HG02938 (cell line): Measurements from ENCODE around the gene MEAK7.

ENCODE experiments used
- ATAC-seq: cut with Tn5 transposase; IDR thresholded peaks from one replicate; pipeline ENCODE4 v1.9.1; 2021; ENCODE audit warnings: mild to moderate bottlenecking, moderate library complexity; ENCODE audit not compliant: unreplicated experiment

Gene MEAK7, protein sequence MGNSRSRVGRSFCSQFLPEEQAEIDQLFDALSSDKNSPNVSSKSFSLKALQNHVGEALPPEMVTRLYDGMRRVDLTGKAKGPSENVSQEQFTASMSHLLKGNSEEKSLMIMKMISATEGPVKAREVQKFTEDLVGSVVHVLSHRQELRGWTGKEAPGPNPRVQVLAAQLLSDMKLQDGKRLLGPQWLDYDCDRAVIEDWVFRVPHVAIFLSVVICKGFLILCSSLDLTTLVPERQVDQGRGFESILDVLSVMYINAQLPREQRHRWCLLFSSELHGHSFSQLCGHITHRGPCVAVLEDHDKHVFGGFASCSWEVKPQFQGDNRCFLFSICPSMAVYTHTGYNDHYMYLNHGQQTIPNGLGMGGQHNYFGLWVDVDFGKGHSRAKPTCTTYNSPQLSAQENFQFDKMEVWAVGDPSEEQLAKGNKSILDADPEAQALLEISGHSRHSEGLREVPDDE

DNA sequence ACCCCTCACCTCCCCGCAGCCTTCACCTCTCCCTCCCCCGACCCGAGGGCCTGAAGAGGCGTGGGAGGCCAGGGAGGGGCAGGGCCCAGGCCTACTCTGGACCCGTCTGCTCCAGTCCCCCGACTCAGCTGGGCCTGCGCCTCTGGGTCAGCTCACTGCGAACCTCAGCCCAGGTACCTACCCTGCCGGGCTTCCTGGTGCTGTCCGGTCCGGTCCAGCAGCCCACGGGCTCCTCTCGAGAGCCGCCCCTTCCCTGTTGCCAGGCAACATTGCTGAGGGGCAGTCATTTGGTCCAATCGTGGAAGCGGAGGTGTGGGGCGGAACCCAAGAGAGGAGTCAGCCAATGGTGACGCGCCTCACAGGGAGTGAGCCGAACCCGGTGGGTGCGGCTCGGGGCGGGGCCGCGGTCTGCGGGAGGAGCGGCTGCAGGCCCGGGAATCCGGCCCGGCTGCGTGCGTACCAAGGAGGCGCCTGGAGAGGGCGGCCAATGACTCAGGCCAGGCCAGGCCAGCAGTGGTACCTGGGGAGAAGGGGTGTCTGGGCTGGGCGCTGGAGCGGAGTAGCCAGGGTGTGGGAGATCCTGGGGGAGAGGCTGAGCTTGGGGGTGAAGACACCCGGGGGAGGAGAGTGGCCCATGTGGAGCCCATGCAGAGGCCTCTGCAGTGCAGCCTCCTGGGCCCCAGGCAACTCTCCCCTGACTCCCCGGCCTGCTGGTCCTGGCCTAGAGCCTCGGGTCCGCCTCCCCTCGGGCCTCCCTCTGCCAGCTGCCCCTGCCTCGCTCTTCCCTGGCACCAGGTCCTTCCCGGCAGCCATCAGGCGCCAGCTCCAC is at the start of gene MEAK7:
Gene MEAK7 (minus strand): TSS at position 240 of the 829 bp plus-strand sequence. CDS start 6,573 bp downstream, outside the sequence.
- ATAC-seq: peak; percentile 98

DNA sequence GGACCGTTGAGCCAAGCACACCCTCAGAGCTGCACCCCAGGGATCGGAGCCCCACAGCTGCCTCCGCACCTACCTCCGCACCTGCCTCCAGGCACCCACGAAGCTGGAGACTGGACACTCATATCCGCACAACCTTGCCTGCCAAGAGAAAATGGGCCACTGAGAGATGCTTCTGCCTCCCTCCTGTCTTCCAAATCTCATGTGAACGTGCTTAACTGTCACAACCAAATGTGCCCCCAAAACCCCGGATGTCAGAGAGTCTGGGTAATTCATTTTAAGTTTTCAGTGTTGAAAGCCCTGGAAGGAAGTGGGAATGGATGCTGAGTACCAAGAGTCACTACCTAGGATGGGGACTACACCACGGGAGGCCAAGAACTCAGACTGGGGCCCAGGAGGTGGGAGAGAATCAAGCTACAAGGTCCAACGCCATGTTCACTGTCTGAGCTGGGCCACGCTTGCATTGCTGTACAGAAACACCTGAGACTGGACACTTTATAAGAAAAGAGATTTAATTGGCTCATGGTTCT is 49.5 kb upstream of the MEAK7 start:
- ATAC-seq: no peak

DNA sequence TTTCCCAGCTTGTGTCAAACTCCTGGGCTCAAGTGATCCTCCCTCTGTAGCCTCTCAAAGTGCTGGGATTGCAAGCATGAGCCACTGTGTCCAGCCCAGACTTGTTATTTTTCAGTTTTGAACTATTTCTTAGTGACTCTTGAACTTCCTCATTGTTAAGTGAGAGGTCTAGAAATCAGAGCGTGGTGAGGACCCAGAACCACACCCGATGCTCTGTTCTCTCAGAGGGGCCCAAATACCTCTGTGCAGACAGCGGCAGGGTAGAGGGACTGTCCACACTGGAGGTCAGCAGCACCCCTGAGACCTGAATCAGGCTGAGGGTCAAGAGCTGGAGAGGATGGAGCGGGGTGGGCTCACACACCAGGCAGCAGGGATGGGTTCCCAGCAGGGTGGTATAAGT is 47.7 kb upstream of the MEAK7 start:
- ATAC-seq: no peak

DNA sequence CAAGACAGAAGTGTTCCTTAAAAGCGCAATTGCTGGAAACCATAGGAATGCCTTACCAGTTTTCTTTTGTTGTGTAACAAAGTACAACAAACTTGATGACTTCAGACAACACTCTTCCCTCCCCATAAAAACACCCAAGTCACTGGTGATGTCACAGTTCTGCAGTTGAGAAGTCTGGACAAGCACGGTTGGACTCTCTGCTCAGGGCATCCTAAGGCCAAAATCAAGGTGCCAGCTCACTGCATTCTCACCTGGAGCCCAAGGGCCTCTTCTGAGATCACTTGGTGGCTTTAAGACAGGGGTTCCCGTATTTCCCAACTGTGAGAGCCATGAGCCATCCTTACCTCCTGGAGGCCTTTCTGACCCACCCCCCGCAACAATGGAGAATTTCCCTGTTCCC is 45.6 kb upstream of the MEAK7 start:
- ATAC-seq: no peak

DNA sequence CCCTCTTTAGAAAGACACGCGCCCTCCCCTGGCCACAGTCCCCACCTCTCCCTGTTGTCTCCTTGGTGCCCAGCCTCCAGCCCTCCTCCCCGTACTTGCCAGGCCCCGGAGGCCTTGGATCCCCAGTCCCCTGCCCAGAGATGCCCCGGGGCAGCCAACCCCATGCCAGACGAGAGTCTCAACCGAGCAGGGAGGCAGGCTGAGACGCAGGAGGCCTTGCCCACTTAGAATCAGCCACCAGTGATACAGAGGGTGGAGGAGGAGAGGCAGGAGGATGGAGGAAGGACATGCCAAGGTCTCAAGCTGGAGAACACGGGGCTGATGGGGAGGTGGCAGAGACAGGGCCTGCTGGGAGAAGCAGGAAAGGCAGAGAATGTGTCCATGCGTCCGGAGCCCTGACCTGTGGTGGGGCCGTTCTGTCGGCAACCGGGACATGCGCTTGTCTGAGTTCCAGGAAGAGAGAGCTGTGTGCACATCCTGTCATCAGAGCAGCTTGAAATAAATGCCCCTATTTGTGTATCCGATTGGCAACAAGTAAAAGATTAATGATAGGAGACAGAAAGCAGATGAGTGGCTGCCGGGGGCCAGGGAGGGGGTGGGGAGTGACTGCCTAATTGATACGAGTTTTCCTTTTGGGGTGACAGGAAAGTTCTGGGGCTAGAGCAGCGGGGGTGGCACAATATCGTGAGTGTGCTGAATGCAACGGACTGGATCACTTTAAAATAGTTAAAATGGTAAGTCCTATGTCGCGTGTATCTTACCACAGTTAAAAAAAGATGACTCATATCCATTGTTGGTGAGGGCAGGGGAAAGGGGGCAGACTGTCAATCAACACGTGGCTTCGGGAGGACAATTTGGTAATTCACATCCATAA is 44.7 kb upstream of the MEAK7 start:
- ATAC-seq: no peak

DNA sequence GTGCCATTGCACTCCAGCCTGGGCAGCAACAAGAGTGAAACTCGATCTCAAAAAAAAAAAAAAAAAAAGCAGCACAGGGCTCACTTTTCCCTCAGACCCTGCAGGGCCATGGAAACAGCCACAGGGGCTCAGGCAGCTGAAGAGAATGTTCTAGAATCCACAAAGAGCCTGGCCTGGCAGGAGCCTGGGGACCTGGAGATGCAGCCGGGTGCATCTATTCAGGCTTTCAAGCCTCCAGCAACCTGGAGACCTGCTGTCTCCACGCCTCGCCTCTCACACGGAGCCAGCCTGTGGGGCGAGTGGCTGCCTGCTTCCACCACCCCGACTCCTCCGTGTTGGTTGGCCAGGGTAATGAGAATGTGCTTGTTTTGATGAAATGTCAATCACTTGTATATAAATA is 44.0 kb upstream of the MEAK7 start:
- no peak for ATAC-seq

DNA sequence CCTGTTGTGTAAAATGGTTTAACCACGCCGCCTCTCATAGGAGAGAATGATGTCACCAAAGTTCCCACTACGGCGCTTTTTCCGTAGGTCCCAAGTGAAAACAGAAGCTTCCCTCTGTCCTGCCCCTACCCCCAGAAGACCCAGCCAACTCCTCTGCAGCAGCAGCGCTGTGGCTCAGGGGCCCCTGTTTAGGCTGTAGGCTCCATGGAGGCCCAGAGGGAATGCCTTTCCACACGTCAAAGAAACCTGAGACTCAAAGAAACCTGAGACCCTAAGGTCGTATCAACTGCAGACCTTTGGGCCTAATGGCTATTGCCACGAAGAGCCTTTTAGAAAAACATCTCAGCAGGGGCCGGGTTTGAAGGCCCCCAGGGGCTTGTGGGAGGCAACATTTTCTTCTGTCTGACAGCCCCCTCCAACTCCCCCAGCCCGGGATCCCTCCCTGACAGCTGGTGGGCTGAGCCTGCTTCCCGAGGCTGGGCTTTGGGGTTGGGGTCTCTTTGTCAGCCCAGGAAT is 43.1 kb upstream of the MEAK7 start:
- ATAC-seq: no peak

DNA sequence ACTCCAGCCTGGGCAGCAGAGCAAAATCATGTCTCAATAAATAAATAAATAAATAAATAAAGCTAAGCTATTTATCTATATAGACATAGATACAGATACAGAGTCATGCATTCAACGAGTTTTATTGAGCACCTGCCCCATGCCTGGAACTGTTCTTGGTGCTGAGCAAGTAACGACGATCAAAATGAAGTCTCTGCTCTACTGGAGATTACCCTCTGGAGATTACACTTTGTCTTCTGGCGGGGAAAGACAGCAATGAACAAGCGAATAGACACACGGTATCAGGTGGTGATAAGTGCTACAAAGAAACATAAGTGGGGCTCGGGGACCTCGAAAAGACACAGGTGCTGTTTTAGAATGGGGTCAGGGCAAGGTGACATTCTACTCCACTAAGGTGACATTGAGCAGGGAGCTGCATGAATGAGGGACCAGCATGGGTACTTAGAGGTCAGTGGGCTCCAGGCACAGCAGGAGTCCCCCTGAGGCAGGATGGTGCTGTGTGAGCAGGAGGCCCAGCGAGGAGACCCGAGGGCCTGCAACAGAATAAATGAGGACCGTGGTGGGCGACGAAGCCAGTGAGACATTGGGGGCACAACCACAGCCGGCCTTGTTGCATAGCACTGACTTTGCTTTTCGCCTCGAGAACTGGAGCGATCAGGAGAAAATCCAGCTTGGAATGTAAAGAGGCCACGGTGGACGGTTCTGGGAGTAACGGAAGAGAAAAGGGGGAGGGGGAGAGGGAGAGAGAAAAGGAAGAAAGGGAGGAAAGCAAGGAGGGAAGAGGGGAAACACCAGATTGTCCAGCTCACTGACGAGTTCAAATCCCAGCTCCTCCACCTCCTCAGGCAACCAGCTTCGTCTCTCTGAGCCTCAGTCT is 42.4 kb upstream of the MEAK7 start:
- no peak for ATAC-seq

DNA sequence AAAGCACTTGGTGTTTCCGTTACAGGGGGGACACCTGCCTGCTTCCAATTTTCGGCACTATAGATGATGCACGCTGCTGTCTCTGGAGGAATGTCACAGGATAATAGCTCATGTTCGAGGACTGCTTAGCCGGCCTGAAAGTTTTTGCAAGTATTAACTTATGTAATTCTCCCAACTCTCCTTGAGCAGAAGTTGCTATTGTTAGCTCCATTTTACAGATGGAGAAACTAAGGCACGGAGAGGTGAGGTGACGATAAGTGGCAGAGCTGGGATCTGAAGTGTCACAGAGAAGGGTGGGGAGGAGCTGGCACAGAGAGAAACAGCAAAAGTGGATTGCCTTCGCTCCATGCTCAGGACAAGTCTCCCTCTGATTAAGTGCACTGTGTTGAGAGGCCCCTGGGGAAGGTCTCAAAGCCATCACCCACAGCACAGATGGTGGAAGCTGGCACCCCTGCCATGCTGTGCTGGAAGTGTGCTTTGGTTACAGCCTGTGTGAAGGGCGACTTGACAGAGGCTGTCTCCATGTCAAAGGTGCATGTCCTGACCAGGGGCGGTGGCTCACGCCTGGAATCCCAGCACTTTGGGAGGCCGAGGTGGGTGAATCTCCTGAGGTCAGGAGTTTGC is 40.8 kb upstream of the MEAK7 start:
- ATAC-seq: no peak

DNA sequence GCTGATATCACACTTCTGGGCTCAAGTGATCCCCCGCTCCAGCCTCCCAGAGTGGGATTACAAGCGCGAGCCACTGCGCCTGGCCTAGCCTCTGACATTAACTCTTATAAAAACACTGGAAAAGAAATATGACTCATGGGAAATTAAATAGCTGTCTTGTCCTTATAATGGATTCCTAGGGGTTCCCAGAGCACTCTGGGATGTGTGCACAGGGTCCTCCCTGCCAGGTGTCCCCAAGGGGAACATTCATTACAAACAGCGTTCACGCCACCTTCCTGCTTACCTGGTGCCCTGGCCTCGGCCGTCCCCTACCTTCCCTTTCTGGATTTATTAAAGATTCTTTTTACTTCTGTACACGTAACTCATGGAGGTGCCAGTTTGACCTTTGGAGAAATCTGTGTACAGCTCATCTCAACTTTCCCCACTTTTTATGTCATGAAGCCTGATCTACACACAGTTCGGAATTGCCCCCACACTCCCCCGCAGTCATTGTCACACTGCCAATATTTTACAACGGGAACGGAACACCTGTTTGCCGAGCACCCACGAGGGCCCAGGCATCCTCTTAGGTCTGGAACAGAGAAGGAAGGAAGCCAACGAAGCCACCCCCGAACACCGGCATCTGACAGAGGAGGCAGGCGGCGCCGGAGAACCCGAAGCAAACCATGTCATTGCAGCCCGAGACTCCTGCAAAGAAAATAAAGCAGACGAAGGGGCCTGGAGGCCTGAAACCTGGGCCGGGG is 39.7 kb upstream of the MEAK7 start:
- ATAC-seq: no peak

DNA sequence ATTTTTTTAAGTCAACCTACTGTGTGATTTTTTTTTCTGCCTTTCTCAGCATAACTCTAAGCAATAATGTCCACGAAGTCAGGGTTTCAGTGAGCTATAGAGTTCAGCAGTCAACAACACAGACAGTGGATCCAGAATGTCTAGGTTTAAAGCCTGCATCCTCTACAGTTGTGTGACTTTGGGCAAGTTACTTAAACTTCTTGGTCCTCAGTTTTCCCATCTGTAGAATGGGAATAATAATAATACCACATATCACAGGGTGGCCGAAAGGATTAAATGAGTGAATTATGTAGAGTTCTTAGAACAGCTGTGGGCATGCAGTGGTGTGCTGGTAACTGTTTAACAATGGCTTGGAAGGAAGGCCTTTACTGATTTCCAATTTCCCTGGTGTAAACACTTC is 38.8 kb upstream of the MEAK7 start:
- ATAC-seq: no peak

DNA sequence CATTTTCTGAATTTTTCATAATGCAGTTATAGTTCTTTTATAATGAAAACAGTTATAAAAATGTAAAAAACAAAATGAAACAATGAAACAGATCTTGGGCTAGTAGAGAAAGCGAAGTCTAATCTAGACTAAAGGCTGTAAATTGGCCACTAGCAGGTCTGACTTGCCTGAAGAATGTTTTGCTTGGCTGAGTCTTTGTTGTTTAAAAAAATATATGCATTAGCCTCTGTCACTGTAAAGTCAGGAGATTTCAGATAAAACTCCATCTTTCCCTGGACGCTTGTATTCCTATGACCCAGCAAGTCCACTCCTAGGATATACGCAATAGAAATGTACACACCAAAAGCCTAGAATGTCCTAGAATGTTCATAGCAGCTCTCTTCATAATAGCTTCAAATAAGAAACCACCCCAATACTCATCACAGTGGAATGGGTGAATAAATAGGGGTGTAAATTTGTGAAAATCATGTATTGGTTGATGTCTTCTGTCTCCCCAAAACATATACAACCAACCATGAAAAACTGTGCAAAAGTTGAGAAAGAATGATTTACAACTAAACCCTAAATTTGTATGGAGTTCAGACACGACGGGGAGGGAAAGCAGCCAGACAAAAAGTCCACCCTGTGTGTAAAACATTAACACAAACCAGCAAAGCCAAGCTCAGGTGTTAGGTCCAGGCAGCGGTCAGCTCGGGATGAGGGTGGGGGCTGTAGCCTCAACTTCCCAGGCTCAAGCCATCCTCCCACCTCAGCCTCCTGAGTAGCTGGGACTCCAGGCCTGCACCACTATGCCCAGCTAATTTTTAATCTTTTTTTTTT is 37.7 kb upstream of the MEAK7 start:
- ATAC-seq: no peak

DNA sequence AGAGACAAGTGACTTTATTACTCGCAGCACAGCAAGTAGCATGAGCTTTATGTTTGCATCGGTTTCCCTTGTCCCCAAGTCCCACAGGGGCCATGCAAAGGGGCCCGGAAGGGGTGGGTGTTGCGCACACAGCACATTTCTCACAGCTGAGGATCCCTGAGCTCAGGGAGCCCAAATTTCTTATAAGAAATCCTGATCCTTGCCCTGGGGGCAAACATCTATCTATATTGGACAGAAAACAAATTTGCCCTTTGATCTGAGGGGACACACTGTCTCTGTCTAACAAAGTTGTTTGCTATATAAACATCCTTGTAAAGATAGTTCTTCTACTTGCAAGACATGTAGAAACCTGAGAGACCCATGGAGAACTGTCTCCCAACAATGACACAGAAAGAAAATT is 35.7 kb upstream of the MEAK7 start:
- ATAC-seq: no peak

DNA sequence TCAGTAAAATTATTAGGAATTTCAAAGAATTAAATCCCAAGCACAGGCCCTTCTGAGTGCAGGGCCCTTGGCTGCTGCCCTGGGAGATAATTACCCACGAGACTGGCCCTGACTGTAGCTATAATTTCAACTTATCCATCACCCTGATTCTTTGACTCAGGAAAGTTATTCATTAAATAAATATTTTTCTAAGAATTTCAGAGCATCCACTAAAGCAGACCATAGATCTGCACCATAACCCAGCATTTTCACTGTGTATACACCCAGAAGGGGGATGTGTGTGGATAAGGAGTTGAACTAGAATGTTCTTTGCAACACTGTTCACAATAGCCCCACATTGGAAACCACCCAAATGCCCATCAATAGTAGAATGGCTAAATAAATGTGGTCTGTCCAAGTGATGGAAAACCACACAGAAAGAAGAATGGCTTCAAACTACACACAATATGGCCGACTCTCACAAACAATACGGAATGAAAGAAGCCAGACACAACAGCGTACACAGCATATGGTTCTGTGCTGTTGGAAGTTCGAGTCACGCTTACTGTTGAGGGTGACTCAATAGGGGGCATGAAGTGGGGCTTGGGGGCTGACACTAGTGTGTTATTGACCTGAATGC is 33.9 kb upstream of the MEAK7 start:
- ATAC-seq: no peak

DNA sequence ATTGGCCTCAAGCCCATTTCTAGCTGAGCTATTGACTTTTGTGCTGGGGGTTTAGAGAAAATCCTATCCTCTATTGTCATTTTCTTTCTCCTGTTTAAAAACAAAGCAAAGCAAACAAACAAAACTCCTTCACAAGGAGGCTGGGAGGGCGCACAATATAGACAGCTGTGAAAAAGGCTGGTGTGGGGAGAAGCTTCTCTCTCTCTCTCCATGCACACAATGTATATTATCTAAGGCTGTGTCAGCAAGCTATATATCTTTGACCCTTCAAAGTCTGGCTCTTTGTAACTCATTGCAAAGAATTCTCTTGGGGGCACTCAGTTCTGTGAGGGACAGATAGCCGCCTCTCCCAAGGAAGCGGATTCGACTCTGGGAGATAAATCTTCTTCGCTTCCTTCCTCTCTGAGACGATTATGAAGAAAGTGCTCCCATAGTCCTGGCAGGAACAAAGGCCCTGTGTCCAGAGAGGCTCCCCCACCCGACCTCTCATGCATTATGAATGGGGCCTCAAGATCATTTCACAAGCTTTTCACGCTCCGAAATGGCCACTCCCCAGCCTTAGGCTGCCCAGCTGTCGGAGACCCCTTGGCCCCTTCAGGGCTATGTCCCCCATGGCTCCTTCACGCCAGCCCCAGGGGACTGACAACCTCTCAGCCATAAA is 33.2 kb upstream of the MEAK7 start:
- ATAC-seq: no peak

DNA sequence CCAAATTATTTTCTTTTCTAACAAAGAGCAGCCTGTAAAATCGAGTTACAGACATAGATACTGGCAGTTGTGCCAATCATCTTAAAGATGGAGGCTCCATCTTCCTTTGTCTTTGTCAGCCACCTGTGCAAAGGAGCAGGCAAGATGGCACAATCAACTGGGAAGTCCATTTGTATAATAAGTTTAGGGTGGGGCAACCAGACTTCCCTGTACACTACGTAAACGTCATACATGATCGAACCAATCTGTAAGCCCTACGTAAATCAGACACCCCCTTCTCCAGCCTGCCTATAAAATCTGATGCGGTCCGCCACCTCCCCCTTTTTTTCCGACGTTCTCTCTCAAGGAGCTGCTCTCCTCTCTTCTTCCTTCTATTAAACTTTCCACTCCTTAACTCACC is 31.4 kb upstream of the MEAK7 start:
- no peak for ATAC-seq

DNA sequence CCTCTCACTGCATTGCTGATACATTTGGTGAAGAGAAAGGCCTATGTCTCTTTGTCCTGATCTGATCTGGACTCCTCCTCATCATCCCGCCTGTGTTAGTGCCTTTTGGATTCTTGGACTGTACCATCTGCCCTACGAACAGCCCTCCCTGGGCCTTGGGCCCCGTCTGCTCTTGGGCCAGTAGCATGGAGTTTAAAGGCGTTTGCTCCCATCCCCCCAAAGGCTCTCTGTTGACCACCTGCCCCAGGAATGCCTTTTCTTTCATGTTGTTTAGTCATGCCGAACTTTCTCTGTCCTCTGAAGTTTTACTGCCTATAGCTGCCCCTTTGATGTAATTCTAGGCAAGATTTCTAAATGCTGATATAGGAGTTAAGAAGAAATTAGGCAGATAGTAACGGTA is 30.9 kb upstream of the MEAK7 start:
- ATAC-seq: no peak
